K562 (cell line): Measurements from ENCODE around the gene TIGD1. TPM values are rescaled to one million over a fixed set of nuclear protein-coding genes. Genes with fewer than 3 reads are reported as not detected.

Source experiments
- ARID2 ChIP-seq: fragments of 450-650 bp; IDR thresholded peaks from 2 replicates; pipeline ENCODE4 v1.6.1; 2017; ENCODE audit warnings: antibody characterized with exemption, mild to moderate bottlenecking
- BRF1 ChIP-seq: IDR thresholded peaks from 3 replicates; pipeline ENCODE4 v1.6.1; 2011; ENCODE audit warnings: borderline replicate concordance, mild to moderate bottlenecking; ENCODE audit not compliant: insufficient read length; ENCODE audit errors: extremely low read depth
- CBX1 ChIP-seq: sonication (generic); IDR thresholded peaks from 2 replicates; pipeline ENCODE4 v1.6.1; 2016; ENCODE audit warnings: antibody characterized with exemption, low read depth, mild to moderate bottlenecking
- EGR1 ChIP-seq: fragments of 450-650 bp; conservative IDR thresholded peaks from 2 replicates; pipeline ENCODE4 v1.6.1; 2017; ENCODE audit warnings: mild to moderate bottlenecking
- FOXK1 ChIP-seq: sonication (generic); formaldehyde crosslinking; IDR thresholded peaks from 2 replicates; pipeline ENCODE4 v1.8.0; 2022; ENCODE audit warnings: missing genetic modification reagents, mild to moderate bottlenecking, borderline replicate concordance
- HDAC1 ChIP-seq, 2 experiments: fragments of 450-650 bp; IDR thresholded peaks; 2 replicates each; pipeline ENCODE4 v1.6.1; 2016 to 2017; ENCODE audit warnings: inconsistent platforms in 1 of 2, mild to moderate bottlenecking in 1 of 2, moderate library complexity in 1 of 2
- NR1H2 ChIP-seq: sonication (generic); formaldehyde crosslinking; IDR thresholded peaks from 2 replicates; pipeline ENCODE4 v1.4.0; 2020; ENCODE audit warnings: mild to moderate bottlenecking, missing genetic modification reagents
- SIN3B ChIP-seq: fragments of 450-650 bp; IDR thresholded peaks from 2 replicates; pipeline ENCODE4 v1.6.1; 2017; ENCODE audit warnings: low read depth, mild to moderate bottlenecking, moderate library complexity
- ZEB2 ChIP-seq: fragments of 450-650 bp; IDR thresholded peaks from 2 replicates; pipeline ENCODE4 v1.6.1; 2016
- ZNF197 ChIP-seq: fragments of 200-800 bp; sonication (Bioruptor generic); IDR thresholded peaks from 2 replicates; pipeline ENCODE4 v1.6.1; 2016; ENCODE audit warnings: low read depth, missing genetic modification characterization, missing compliant biosample characterization
- ZNF354B ChIP-seq: fragments of 250-450 bp; sonication (Bioruptor Pico); IDR thresholded peaks from 2 replicates; pipeline ENCODE4 v1.4.0; 2020
- ZNF644 ChIP-seq: fragments of 200-800 bp; sonication (Bioruptor generic); IDR thresholded peaks from 2 replicates; pipeline ENCODE4 v1.6.1; 2016; ENCODE audit warnings: low read depth, missing genetic modification characterization, missing compliant biosample characterization
- ZNF75A ChIP-seq: fragments of 450-650 bp; formaldehyde crosslinking; IDR thresholded peaks from 2 replicates; pipeline ENCODE4 v1.4.0; 2020; ENCODE audit warnings: mild to moderate bottlenecking
- ZNF780A ChIP-seq: fragments of 250-450 bp; sonication (Bioruptor Pico); IDR thresholded peaks from 2 replicates; pipeline ENCODE4 v1.5.0; 2021; ENCODE audit warnings: mild to moderate bottlenecking
- polyA plus RNA-seq, 8 experiments: library from polyadenylated mRNA; depleted of rRNA in 4 of 8; stranded (reverse) in 5 of 8; unstranded in 3 of 8; fragments of >200 nt; fragmentation: Nextera tagmentation in 2 of 8; fragmentation: Illumina TruSeq in 1 of 8; extraction: Ambion mirVana in 2 of 8; extraction: Trizol in 1 of 8; gene quantifications; 2 replicates each; pipeline versions ENCODE4 v1.2.1 to v1.2.3, GENCODE V29; 2011 to 2014; ENCODE audit warnings: inconsistent platforms in 1 of 8, missing spikeins in 1 of 8
- total RNA-seq, 7 experiments: library from RNA; depleted of rRNA in 6 of 7; stranded (reverse); fragments of >200 nt in 6 of 7; fragmentation: Illumina TruSeq in 2 of 7; extraction: Trizol in 2 of 7; gene quantifications; 2 replicates each; pipeline versions ENCODE4 v1.2.1 to v1.2.3, GENCODE V29; 2011 to 2021; ENCODE audit warnings: low replicate concordance in 1 of 7
- TF ChIP-seq, protein P1 (sequence below): fragments of 250-450 bp; sonication (Bioruptor Pico); IDR thresholded peaks from 2 replicates; pipeline ENCODE4 v1.5.0; 2020; ENCODE audit warnings: mild to moderate bottlenecking
- TF ChIP-seq, protein P2 (sequence below): fragments of 250-450 bp; sonication (Bioruptor Pico); IDR thresholded peaks from 2 replicates; pipeline ENCODE4 v1.8.0; 2022; ENCODE audit warnings: moderate library complexity, mild to moderate bottlenecking, inconsistent platforms
- TF ChIP-seq, protein P3 (sequence below): fragments of 450-650 bp; formaldehyde crosslinking; conservative IDR thresholded peaks from 2 replicates; pipeline ENCODE4 v1.4.0; 2022; ENCODE audit warnings: mild to moderate bottlenecking, missing genetic modification characterization
- TF ChIP-seq, protein P4 (sequence below): sonication (generic); formaldehyde crosslinking; IDR thresholded peaks from 2 replicates; pipeline ENCODE4 v1.9.0; 2022; ENCODE audit warnings: mild to moderate bottlenecking, missing genetic modification reagents
- TF ChIP-seq, protein P5 (sequence below): sonication (generic); formaldehyde crosslinking; IDR thresholded peaks from 2 replicates; pipeline ENCODE4 v1.8.0; 2023; ENCODE audit warnings: mild to moderate bottlenecking, missing genetic modification reagents

Gene TIGD1
- total and polyA plus RNA-seq, 9 of the 15 experiments (the other 6 are each of a cell fraction or from before 2014, with no cell fraction given), result 2.0 to 10.1 (median 6.6) TPM

DNA sequence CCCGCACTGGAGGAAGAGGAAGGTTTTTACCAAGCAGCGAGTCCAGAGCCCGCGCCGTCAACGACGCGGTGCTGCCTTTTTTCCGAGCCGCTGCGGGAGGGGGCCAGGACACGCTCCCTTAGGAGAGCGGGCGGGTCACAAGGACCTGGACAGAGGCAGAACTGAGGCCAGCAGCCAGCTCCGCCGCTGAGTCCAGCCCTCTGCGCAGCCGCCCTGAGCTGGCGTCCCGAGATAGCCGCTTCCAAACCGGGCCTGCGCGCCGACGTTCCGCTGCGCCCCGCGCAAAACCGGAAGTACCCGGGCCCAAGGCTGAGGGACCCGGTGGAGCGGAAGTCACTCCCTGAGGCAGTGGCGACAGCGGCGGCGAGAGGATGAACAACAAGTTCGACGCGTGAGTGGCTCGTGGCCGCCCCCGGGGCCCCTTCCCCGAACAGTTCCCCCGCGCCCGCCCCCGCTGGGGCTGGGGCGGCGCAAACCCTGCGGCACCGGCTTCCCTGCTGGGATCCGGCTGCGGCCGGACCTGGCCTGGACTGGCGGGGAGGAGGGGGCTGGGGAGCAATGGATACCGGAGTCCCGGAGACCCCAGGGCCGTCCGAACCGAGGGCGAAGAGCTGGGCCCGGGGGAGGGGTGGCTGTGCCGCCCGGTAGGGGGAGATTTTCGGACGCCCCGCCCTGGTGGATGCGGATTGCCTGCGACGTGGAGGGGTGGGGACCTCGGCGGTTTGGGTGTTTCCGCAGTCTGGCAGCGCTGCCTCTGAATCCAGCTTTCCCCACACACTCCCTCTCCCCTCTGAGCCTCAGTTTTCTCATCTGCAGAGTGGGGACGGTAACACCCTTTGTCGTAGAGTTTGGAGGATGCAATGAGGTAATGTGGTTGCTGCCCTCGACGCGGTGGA lies at the start of gene TIGD1, which contains the start of gene EIF4E2 (continued):
- TF ChIP-seq, protein P1, sequence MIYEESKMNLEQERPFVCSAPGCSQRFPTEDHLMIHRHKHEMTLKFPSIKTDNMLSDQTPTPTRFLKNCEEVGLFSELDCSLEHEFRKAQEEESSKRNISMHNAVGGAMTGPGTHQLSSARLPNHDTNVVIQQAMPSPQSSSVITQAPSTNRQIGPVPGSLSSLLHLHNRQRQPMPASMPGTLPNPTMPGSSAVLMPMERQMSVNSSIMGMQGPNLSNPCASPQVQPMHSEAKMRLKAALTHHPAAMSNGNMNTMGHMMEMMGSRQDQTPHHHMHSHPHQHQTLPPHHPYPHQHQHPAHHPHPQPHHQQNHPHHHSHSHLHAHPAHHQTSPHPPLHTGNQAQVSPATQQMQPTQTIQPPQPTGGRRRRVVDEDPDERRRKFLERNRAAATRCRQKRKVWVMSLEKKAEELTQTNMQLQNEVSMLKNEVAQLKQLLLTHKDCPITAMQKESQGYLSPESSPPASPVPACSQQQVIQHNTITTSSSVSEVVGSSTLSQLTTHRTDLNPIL (CRISPR knock-in tag), result no peak
- no peak for TF ChIP-seq FOXK1 (CRISPR knock-in tag)
- peak; percentile 75 for TF ChIP-seq ZEB2
- TF ChIP-seq BRF1, result no peak
- peak; percentile 75 for TF ChIP-seq CBX1
- TF ChIP-seq, protein P2, sequence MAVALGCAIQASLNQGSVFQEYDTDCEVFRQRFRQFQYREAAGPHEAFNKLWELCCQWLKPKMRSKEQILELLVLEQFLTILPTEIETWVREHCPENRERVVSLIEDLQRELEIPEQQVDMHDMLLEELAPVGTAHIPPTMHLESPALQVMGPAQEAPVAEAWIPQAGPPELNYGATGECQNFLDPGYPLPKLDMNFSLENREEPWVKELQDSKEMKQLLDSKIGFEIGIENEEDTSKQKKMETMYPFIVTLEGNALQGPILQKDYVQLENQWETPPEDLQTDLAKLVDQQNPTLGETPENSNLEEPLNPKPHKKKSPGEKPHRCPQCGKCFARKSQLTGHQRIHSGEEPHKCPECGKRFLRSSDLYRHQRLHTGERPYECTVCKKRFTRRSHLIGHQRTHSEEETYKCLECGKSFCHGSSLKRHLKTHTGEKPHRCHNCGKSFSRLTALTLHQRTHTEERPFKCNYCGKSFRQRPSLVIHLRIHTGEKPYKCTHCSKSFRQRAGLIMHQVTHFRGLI (CRISPR knock-in tag), result no peak
- TF ChIP-seq, protein P3, sequence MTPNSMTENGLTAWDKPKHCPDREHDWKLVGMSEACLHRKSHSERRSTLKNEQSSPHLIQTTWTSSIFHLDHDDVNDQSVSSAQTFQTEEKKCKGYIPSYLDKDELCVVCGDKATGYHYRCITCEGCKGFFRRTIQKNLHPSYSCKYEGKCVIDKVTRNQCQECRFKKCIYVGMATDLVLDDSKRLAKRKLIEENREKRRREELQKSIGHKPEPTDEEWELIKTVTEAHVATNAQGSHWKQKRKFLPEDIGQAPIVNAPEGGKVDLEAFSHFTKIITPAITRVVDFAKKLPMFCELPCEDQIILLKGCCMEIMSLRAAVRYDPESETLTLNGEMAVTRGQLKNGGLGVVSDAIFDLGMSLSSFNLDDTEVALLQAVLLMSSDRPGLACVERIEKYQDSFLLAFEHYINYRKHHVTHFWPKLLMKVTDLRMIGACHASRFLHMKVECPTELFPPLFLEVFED (CRISPR knock-in tag), result no peak
- TF ChIP-seq ZNF75A (CRISPR knock-in tag), result no peak
- no peak for TF ChIP-seq ZNF197
- TF ChIP-seq, protein P4, sequence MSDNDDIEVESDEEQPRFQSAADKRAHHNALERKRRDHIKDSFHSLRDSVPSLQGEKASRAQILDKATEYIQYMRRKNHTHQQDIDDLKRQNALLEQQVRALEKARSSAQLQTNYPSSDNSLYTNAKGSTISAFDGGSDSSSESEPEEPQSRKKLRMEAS (CRISPR knock-in tag), result peak; percentile 64
- TF ChIP-seq HDAC1 (IDR thresholded peaks at IDR 0.05), result 0 out of 4 replicates have a peak, but pooled peaks of 1 of the 2 experiments have one; percentile 31
- no peak for TF ChIP-seq ZNF644
- TF ChIP-seq EGR1, result peak; percentile 97
- peak; percentile 51 for TF ChIP-seq SIN3B
- TF ChIP-seq NR1H2 (CRISPR knock-in tag), result no peak
- no peak for TF ChIP-seq ARID2
- TF ChIP-seq, protein P5, sequence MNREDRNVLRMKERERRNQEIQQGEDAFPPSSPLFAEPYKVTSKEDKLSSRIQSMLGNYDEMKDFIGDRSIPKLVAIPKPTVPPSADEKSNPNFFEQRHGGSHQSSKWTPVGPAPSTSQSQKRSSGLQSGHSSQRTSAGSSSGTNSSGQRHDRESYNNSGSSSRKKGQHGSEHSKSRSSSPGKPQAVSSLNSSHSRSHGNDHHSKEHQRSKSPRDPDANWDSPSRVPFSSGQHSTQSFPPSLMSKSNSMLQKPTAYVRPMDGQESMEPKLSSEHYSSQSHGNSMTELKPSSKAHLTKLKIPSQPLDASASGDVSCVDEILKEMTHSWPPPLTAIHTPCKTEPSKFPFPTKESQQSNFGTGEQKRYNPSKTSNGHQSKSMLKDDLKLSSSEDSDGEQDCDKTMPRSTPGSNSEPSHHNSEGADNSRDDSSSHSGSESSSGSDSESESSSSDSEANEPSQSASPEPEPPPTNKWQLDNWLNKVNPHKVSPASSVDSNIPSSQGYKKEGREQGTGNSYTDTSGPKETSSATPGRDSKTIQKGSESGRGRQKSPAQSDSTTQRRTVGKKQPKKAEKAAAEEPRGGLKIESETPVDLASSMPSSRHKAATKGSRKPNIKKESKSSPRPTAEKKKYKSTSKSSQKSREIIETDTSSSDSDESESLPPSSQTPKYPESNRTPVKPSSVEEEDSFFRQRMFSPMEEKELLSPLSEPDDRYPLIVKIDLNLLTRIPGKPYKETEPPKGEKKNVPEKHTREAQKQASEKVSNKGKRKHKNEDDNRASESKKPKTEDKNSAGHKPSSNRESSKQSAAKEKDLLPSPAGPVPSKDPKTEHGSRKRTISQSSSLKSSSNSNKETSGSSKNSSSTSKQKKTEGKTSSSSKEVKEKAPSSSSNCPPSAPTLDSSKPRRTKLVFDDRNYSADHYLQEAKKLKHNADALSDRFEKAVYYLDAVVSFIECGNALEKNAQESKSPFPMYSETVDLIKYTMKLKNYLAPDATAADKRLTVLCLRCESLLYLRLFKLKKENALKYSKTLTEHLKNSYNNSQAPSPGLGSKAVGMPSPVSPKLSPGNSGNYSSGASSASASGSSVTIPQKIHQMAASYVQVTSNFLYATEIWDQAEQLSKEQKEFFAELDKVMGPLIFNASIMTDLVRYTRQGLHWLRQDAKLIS (CRISPR knock-in tag), result peak; percentile 80
- no peak for TF ChIP-seq ZNF354B (CRISPR knock-in tag)
- no peak for TF ChIP-seq ZNF780A
